Measurements from ENCODE around the gene ARSB. TPM values are rescaled to one million over a fixed set of nuclear protein-coding genes. Genes with fewer than 3 reads are reported as not detected.

ARSB gene
- total RNA-seq, 4 donors from 2014 or later = 4.2 to 10.7 (median 7.3) TPM

DNA sequence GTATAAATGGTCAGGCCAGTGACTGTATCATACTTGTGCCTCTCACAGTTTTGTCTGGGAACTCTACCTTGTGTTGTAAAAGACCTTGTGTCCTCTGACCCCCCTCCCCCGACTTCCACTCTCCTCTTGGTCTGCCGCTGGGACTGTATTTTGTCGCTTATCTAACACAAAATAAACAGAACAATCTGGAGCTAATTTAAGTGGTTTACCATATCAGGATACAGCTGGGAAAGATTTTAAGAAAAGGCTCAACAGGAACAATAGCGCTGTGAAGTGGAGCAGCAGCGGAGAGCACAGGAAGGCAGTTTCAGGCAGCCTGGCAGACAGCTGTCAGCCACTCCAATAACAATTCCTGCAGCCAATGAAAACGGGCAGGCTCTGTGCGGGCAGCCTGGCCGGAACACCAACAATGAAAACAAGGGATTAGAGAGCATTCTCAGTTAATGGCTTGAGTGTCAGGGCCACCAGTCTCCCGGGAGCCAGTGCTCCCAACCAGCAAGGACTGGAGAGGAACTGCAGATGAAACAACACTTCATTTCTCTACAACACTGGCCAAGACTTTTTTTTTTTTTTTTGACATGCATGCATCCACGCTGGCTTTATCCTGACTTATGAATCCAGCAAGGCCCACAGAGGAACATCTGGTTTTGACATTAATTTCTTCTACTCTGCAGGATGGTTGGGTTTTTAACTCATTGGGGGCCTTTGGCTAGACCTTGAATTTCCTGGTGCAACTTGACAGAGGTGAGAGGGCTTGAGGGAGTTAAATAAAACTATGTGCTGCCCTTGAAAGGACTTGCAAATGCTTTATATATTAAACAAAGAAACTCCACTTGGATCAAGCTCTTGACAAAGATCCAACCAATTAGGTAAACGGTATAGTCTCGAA, 76.7 kb downstream of the ARSB start:
- TF ChIP-seq, protein P1, sequence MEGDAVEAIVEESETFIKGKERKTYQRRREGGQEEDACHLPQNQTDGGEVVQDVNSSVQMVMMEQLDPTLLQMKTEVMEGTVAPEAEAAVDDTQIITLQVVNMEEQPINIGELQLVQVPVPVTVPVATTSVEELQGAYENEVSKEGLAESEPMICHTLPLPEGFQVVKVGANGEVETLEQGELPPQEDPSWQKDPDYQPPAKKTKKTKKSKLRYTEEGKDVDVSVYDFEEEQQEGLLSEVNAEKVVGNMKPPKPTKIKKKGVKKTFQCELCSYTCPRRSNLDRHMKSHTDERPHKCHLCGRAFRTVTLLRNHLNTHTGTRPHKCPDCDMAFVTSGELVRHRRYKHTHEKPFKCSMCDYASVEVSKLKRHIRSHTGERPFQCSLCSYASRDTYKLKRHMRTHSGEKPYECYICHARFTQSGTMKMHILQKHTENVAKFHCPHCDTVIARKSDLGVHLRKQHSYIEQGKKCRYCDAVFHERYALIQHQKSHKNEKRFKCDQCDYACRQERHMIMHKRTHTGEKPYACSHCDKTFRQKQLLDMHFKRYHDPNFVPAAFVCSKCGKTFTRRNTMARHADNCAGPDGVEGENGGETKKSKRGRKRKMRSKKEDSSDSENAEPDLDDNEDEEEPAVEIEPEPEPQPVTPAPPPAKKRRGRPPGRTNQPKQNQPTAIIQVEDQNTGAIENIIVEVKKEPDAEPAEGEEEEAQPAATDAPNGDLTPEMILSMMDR (IDR thresholded peaks at IDR 0.05) = no peak
- no peak for TF ChIP-seq POLR2A (IDR thresholded peaks at IDR 0.05)
- DNase-seq = peak in 2 of 3 donors; percentile 55 to 56
- H3K9me3 ChIP-seq = no peaks in the 10 kb centered on the region
- peak overlapping the region in 1 of 4 donors; percentile 6 for H3K4me3 ChIP-seq
- no peaks in the 10 kb centered on the region for H3K27me3 ChIP-seq
- peak overlapping the region in 3 of 4 donors; percentile 18 to 55 (median 35) for H3K27ac ChIP-seq
- H3K36me3 ChIP-seq = no peaks in the 10 kb centered on the region
- H3K4me1 ChIP-seq = peaks cover 0 to 15% (median 0%) of the 10 kb centered on the region in 4 donors

DNA sequence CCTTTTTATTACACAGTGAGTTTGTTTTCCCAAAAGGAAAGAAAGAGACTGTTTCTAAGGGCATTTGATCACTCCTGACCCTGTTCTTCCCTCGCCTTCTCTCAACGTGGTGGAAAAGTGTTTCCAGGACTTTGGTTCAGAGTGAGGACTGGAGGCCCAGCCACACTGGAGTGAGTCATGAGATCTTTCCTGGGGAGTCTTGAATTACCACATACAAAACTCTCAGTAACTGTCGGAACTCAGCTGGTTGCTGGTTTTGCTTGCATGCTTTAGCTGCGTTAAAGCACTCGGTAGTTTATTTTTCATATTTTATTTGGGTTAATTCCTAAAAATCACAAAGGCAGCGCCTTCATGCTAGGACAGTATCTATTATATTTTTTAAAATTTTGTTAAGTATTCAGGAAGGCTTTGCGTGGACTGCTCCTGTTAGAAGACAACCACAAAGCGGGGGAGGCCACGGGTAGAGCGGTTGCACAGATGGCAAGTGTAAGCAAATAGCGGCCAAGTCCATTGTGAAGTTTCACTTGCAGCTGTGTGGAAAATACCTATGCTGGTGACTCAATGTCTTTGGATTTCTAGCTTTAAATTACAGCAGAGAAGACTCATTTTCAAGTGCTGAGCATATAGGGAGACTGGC, 77.7 kb downstream of the ARSB start:
- TF ChIP-seq, protein P1 (IDR thresholded peaks at IDR 0.05) = no peak
- TF ChIP-seq POLR2A (IDR thresholded peaks at IDR 0.05) = no peak
- peak in 2 of 3 donors; percentile 38 to 54 for DNase-seq

GRCh38 chr5:78905084-78905938, 79.8 kb downstream of the ARSB start:
- no peak for DNase-seq
- TF ChIP-seq, protein P1 (IDR thresholded peaks at IDR 0.05) = no peak
- TF ChIP-seq POLR2A (IDR thresholded peaks at IDR 0.05) = no peak
- Histone ChIP-seq H3K9me3 (no peaks in the 10 kb centered on the region), H3K27ac (no peak overlapping the region), H3K4me1 (peaks cover 0 to 15% (median 0%) of the 10 kb centered on the region in 4 donors), H3K4me3 (no peak overlapping the region), H3K36me3 (no peaks in the 10 kb centered on the region), H3K27me3 (no peaks in the 10 kb centered on the region)

More for the DNA sequence above, 77.7 kb downstream of the ARSB start:
- H3K4me1 ChIP-seq = peaks cover 0 to 15% (median 0%) of the 10 kb centered on the region in 4 donors
- no peaks in the 10 kb centered on the region for H3K36me3 ChIP-seq
- H3K9me3 ChIP-seq = no peaks in the 10 kb centered on the region
- H3K4me3 ChIP-seq = no peak overlapping the region
- H3K27me3 ChIP-seq = no peaks in the 10 kb centered on the region
- peak overlapping the region in 3 of 4 donors; percentile 33 to 55 (median 35) for H3K27ac ChIP-seq

- no peaks in the 10 kb centered on the region for H3K9me3 ChIP-seq
- H3K4me1 ChIP-seq = peaks cover 0 to 13% (median 0%) of the 10 kb centered on the region in 4 donors
- H3K27ac ChIP-seq = no peak overlapping the region
- no peaks in the 10 kb centered on the region for H3K27me3 ChIP-seq
- DNase-seq = no peak
- no peak overlapping the region for H3K4me3 ChIP-seq
- TF ChIP-seq POLR2A (IDR thresholded peaks at IDR 0.05) = no peak
- TF ChIP-seq, protein P1 (IDR thresholded peaks at IDR 0.05) = no peak
- no peaks in the 10 kb centered on the region for H3K36me3 ChIP-seq
These were observed 81.2 kb downstream of the ARSB start for GRCh38 chr5:78903861-78904260.

DNA sequence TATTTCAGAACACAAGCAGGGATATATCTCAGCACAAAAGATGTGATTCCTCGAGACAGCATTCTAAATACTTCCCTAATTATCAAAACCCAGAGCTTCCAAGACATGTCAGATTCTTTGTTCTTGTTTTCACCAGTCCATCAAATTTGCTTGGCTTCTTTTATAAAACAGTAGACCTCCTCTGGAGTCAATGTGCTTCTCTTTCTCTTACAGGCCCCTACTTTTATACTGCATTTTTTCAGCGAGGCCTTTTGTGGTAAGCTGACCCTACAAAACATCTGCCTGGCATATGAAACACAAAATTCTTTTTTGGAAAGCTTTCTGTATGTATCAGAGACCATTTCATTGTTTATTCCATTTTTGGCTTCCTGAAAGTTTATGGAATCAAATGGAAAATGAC, 81.8 kb downstream of the ARSB start:
- Histone ChIP-seq H3K4me3 (no peak overlapping the region), H3K27me3 (no peaks in the 10 kb centered on the region), H3K27ac (no peak overlapping the region), H3K9me3 (no peaks in the 10 kb centered on the region), H3K4me1 (peaks cover 0 to 8% (median 0%) of the 10 kb centered on the region in 4 donors), H3K36me3 (no peaks in the 10 kb centered on the region)
- no peak for DNase-seq
- TF ChIP-seq, protein P1 (IDR thresholded peaks at IDR 0.05) = no peak
- no peak for TF ChIP-seq POLR2A (IDR thresholded peaks at IDR 0.05)
